NCI-H2081 (cell line): ENCODE data around the gene ERCC6L.

Experiments
- DNase-seq, 2 experiments: peaks; one replicate each; lab custom pipeline; 2025; lab: John Stamatoyannopoulos, UW

ERCC6L gene, protein sequence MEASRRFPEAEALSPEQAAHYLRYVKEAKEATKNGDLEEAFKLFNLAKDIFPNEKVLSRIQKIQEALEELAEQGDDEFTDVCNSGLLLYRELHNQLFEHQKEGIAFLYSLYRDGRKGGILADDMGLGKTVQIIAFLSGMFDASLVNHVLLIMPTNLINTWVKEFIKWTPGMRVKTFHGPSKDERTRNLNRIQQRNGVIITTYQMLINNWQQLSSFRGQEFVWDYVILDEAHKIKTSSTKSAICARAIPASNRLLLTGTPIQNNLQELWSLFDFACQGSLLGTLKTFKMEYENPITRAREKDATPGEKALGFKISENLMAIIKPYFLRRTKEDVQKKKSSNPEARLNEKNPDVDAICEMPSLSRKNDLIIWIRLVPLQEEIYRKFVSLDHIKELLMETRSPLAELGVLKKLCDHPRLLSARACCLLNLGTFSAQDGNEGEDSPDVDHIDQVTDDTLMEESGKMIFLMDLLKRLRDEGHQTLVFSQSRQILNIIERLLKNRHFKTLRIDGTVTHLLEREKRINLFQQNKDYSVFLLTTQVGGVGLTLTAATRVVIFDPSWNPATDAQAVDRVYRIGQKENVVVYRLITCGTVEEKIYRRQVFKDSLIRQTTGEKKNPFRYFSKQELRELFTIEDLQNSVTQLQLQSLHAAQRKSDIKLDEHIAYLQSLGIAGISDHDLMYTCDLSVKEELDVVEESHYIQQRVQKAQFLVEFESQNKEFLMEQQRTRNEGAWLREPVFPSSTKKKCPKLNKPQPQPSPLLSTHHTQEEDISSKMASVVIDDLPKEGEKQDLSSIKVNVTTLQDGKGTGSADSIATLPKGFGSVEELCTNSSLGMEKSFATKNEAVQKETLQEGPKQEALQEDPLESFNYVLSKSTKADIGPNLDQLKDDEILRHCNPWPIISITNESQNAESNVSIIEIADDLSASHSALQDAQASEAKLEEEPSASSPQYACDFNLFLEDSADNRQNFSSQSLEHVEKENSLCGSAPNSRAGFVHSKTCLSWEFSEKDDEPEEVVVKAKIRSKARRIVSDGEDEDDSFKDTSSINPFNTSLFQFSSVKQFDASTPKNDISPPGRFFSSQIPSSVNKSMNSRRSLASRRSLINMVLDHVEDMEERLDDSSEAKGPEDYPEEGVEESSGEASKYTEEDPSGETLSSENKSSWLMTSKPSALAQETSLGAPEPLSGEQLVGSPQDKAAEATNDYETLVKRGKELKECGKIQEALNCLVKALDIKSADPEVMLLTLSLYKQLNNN

DNA sequence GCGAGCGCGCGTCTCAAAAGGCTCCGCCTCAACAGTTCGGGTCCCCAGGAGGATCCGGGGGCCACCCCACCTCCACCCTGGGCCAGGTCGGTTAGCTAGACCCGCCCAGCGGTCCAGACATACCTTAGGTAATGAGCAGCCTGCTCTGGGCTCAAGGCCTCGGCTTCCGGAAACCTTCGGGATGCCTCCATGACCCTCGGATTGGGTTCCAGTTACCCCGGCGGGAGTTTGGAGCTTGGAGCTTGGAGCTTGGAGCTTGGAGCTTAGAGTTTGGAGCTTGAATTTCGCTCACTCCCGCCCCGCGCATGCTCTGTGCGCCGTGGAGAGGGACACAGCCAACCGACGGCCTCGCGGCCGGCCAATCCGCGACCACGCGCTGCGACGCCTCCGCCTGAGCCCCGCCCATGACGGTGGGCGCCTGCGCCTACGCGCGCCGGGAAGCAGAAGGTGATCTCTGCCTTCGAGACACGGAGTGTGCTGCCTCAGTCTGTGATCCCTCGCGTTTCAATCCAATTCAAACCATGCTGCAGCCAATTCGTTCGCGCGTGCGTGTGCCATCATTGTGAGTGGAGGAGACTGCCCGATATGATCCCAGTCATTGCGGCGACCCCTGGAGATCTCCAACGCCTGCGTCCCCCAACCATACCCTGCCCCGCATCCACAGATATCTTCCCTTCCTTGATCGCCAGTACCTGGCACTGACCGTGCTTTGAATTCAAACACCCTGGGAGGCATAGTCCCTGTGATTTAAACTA, at the start of gene ERCC6L:
Gene ERCC6L (minus strand): TSS at position 307 of the 755 bp plus-strand sequence. CDS start 116 bp downstream, at position 191.
- peak; percentile 78 to 86 for DNase-seq

DNA sequence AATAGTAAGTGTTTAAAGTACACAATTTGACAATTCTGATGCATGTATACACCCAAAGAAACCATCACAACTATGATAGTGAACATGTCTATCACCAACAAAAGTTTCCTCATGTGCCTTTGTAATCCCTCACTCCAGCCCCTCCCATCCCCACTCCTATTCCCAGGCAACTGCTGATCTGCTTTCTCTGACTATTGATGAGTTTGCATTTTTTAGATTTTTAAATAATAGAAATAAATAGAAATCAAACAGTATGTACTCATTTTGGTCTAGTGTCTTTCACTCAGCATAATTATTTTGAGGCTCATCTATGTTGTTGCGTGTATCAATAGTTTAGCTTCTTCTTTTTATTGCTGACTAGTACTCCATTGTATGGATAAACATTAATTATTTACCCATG, 43.5 kb upstream of the ERCC6L start:
- no peak for DNase-seq

DNA sequence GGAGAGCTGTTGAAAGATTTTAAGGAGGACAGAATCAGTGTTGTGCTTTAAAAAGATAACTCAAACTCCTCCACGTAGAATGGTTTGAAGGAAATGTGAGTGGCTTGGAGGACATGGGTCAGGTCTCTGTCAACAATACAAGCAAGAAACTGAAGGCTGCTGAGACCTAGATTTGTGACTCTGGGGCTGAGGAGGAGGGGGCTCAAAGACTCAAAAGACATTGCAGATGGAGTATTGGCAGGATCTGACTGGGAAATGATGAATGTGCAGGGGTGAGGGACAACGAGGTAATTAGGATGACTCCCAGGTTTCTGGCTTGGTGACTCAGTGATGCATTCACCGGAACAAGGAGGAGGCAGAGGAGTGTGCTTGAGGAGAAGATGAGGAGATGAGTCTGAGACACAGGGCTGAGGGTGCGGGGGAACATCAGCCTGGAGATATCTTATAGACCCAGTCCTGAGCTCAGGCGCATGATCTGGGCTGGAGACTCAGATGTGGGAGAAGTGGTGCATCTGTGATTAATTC, 41.6 kb upstream of the ERCC6L start:
- DNase-seq: no peak

DNA sequence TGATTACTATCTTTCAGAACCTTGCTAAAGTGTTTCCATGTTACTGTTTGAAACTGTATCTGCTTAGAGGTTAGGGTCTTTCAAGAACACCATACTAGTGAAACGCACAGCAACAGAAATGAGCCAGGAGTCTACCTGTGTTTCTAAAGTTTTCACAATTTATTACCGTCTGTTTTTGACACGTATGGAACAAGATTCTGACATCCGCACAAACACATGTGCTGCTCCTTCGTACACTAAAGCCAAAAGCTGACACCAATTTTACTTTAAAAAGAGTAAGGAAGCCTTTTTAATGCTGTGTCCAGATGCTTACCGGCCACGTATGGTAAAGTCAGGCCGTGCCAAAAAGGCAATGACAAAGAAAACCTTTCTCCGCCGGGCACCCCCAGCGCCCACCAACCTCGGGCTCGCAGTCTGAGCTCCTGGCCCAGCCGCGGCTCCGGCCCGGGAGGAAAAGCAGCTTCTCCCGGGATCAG, 37.7 kb upstream of the ERCC6L start:
- DNase-seq: no peak

DNA sequence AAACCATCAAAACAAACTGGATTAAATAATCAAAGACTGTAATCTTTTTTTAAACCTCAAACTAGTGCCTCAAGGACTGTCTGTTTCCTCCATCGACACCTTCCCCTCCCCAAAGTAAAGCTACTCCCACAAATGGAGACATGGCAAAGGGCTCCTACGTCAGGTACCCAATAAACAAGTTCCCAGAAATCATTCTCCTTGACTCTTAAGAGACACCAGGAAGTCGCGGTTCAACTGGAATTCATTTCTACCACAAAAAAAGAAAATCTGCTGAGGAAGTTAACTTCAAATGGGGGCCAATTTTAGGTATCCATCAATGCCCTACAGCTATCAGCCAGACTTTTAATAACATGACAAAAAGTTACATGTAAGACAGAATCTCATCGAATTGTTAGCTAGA, 35.7 kb upstream of the ERCC6L start:
- DNase-seq: no peak

DNA sequence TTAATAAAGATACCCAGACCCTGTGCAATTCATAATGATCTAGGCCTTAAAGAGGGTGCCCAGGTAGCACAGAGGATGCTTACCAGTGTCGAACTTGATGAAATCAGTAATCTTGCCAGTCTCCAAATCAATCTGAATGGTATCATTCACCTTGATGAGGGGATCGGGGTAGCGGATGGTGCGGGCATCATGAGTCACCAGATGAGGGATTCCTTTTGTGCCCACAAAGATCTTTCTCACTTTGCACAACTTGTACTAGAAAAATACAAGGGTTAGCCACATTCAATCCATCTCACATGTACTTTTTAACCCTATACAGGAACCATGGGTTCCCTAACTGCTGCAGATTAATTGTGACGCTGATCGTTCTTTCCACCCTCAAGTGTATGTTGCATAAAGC, 34.9 kb upstream of the ERCC6L start:
- no peak for DNase-seq

DNA sequence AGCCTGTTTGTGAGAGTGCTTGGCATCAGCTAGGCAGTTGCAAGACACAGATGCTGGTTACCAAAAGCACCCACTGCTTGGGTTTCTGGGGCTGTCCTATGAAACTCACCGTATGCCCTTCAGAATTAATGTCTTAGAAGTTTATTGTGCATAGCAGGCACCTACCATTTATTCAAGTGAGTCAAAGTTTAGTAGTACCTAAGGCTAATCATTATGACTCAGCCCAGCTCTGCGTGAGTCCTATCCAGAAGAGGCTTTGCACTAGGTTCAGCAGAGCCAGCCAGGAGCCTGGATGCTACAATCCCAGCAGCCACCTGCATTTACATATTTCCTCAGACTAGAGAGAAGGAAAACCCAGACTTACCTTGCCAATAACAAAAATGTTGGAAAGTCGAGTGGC, 34.0 kb upstream of the ERCC6L start:
- DNase-seq: no peak

DNA sequence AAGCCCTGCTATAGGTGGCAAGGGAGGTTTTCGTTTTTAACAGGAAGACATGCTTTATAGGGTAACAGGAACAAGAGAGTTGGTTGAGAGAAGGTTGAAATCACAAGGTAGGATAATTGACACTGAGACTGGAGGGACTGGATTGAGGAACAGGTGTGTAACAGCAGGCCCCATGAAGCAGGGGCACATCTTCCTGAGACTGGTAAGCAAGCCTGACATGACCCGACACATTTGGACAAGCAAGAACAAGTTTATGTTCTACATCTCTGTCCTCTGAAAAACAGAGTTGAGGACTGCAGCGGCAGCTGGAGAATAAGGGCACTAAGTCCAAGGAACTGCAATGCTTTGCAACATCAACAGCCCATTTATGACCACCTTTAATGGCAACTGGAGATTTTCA, 33.0 kb upstream of the ERCC6L start:
- no peak for DNase-seq

DNA sequence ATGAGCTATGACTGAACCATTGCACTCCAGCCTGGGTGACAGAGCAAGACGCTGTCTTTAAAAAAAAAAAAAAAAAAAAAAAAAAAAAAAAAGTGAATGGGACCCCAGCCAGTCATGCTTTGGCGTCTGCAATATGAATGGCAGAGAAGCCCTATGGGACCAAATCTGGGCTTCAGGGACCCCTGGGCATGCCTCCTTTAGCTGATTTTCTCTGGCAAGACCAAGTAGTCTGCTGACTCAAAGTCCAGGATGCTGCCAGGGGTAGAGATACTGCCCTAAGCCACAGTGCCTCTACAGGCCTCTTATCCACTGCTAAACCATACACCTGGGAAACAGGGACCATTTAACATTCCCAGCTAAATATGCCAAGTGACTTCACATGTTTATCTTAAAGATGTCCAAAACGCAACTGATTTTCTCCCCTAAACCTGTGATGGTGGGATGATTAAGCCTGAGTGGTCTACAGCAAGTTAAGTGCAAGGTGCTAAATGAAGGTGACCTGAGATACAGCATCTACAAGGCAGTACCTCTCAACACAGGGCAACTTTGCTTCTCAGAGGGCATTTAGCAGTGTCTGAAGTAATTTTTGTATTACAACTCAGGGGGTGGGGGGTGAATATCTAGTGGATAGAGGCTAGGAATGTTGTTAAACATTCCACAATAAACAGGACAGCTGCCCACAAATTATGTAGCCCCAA, 32.4 kb upstream of the ERCC6L start:
- DNase-seq: no peak

DNA sequence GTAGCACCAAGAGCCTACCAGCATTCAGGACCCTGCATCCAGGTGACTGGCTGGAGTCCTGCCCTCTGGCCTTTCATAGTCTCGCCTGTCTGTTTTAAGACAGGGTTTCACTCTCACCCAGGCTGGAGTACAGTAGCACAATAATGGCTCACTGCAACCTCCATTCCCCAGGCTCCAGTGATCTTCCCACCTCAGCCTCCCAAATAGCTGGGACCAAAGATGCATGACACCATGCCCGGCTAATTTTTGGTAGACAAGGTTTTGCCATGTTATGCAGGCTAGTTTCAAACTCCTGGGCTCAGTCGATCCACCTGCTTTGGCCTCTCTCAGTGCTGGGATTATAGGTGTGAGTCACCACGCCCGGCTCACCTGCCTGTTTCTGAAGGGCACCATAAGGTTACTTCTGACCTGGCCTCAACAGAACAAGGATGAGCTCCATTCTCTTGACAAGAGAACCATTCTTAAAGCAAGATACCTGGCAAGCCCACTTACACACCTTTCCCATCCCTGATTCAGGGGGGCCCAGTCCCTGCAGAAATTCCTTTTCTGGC, 31.6 kb upstream of the ERCC6L start:
- DNase-seq: no peak

DNA sequence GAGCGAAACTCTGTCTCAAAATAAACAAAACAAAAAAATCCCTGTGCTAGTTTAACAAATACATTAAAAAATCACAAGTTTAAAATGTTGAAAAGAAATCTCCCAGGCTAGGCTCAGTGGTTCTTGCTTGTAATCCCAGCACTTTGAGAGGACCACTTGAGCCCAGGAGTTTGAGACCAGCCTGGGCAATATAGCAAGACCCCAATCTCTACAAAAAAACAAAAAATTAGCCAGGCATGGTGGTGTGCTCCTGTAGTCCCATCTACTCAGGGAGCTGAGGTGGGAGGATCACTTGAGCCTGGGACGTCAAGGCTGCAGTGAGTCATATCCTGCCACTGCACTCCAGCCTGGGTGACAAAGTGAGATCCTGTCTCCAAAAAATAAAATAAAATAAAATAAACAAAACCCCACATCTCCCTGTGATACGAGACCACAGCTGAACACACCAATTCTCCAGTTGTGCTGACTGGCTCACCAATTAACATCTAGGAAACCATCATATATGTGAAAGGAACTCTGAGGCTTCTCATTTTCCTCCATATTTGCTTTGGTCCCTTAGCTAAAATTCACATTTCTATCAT, 30.9 kb upstream of the ERCC6L start:
- no peak for DNase-seq

DNA sequence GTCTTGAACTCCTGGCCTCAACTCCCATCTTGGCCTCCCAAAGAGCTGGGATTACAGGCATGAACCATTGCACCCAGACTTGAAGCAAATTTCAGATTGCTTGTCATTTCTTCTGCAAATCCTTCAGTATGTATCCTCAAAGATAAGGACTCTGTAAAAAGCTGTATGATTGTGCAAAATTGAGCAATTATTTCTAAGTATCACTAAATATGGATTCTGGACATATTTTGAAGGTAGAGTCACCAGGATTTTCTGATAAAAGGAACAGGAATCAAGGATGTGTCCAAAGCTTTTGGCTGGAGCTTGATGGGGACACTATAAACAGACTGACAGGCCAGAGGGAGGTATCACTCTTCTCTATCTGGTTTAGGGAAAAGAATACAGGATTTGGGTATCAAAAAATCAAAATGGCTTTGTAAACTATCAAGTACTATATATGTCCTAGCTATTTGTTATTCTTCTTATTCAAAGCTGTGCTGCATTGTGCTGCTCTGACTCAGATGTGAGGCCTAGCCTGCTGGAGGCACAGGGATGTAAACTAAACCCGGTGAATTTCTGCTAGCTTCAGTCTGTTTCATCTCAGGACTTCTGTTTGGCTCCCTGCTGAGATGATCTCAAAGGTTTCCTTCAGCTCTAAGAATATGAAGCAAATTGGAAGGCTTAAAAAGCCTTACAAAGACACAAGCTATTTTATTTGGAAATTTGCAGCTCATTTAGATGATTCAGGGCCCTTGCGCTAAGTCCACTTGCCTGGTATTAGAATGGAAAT, 30.0 kb upstream of the ERCC6L start:
- no peak for DNase-seq

DNA sequence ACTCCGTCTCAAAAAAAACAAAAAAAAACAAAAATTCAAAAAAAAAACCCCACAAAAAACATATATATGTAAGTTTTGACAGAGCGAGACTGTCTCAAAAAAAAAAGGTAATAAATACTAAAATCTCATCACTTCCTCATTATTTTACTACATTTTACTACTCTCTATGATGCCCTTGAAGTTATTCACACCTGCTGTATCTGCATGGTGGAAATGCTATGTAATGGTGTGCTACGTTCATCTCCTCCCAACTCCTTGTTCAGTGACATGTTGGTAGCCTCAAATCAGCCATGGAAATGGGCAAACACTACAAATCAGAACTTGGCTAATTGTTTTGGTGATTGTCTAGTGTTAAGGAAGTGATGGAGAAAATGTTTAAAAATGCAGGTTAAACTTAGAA, 26.4 kb upstream of the ERCC6L start:
- DNase-seq: no peak

DNA sequence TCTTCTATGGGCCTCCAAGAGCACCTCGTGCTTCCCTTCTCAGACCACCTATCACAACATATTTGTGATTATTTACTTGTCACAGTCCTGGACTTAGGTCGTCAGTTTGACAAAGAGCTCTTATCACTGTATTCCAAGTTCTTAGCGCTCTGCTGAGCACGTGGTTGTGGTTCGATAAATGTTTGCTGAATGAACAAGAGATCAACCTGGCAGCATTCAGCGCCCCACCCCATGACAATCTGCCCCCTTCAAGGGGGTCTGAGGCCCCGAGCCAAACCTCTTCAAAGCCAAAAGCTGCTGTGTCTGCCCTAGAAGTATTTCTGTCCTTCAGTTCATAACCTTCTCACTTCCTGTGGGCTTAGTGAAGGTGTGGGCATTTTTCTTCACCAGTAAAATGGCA, 23.2 kb upstream of the ERCC6L start:
- peak in 1 of 2 experiments; percentile 53 for DNase-seq

DNA sequence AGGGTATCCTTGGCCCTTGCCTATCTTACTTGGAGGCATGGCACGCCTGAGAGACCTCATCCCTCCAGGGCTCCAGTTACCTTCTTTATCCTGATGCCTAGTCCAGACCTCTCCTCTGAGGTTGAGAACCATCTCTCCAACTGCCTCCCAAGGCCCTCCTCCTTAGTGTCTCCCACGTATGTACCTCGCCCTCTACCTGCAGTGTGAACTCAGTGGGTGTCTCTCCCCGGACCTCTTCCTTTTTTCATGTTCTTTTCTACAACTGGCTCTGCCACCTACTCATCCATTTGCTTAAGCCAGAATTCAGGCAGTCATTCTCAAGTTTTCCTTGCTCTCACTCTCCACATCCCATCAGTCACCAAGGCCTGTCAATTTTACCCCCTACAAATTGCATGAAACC, 21.6 kb upstream of the ERCC6L start:
- DNase-seq: no peak

DNA sequence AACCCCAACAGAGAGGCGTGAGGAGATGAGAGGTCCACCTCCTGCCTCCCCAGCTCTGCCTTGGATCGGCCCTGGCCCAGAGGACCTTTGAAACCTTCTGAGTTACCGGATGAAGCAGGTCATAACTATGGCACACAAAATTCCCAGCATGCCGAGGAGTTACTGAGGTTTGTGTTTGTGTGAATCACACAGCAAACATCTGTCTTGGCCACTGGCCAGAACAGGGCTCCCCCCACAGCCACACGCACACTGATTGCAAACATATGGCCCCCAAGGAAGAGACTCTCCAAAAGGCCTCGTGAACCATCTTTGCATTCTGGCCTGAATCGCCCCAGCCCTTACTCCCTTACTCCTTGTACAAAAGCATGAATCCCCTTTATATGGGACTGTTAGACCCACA, 19.3 kb upstream of the ERCC6L start:
- DNase-seq: peak in 1 of 2 experiments; percentile 17

DNA sequence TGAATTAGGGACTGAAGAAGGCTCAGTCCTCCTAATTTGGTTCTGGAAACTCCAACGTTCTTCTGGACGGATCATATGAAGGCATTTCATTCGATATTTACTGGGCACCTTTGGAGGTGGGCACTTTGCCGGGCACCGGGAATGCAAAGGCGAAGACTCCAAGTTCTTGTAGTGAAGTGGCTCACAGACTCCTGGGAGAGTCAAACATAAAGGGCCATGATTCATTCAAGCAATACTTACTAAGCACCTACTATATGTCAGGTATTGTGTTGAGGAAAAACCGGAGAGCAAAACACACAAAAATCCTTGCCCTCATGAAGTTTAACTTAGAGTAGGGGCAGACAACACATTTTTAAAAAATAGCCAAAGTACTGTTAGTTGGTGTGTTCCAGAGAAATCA, 17.0 kb upstream of the ERCC6L start:
- no peak for DNase-seq

DNA sequence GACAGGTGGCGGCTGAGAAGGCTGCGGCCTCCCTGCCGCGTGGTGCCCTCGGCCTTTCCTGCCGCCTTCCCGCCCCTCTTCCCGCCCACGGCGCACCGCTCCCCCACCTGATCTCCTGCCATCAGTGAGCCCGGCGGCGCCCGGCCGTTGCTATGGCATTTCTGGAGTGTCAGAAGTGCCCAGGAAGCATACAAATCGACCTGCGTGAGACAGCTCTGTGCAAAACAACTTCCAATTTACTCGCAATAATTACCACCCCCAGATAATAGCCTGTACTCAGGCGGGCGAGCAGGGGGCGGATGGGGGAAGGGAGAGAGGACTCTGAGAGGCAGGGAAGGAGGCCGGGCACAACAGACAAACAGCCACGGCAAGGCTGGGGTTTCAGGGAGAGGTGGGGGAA, 16.6 kb upstream of the ERCC6L start:
- peak; percentile 82 to 93 for DNase-seq

DNA sequence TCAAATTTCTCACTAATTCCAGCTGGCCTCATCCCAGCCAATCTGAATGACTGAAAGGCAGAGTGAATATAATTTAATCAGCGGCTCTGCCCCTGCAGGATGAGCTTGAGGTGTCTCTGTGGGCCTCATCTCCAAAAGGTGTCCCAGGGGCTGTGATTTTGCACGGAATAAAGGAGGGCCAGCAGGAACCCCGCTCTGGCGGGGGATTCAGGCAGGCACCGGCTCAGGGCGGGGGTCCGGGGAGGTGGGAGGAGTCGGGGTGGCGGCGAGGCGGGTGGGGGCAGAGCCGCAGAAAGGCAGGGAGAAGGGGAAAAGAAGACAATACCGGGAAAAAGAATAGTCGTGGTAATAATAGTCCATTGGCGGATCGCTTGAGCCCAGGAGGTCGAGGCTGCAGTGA, 16.0 kb upstream of the ERCC6L start:
- DNase-seq: peak; percentile 21 to 73
